NCI-H345 (cell line): ENCODE measurements around the gene BNC2.

ENCODE experiments used
- DNase-seq: peaks from one replicate; lab custom pipeline; 2025; lab: John Stamatoyannopoulos, UW

Gene BNC2

GRCh38 chr9:16368237-16369087, 502.0 kb downstream of the BNC2 start:
- peak; percentile 72 for DNase-seq

GRCh38 chr9:16367605-16368231, 502.8 kb downstream of the BNC2 start:
- DNase-seq: no peak

- no peak for DNase-seq
Observed at GRCh38 chr9:16364347-16364746, 506.1 kb downstream of the BNC2 start.

- DNase-seq: no peak
Observed at GRCh38 chr9:16363916-16364315, 506.6 kb downstream of the BNC2 start.

GRCh38 chr9:16363073-16363781, 507.2 kb downstream of the BNC2 start:
- DNase-seq: no peak

- no peak for DNase-seq
Observed at GRCh38 chr9:16361939-16362338, 508.5 kb downstream of the BNC2 start.

- no peak for DNase-seq
Observed at GRCh38 chr9:16361118-16361517, 509.4 kb downstream of the BNC2 start.

GRCh38 chr9:16360247-16360646, 510.2 kb downstream of the BNC2 start:
- DNase-seq: no peak
